GM19468 (cell line): Measurements from ENCODE around the gene RIPOR3.
"Not testable (repeated sequence)": the region's sequence is repeated elsewhere in the genome, so short reads cannot be mapped to it uniquely, and the experiment has no call there.

Experiments
- ATAC-seq: cut with Tn5 transposase; IDR thresholded peaks from one replicate; pipeline ENCODE4 v1.9.1; 2021; ENCODE audit warnings: mild to moderate bottlenecking, moderate library complexity, moderate number of reproducible peaks; ENCODE audit not compliant: unreplicated experiment; ENCODE audit errors: extremely low read depth

RIPOR3 gene

DNA sequence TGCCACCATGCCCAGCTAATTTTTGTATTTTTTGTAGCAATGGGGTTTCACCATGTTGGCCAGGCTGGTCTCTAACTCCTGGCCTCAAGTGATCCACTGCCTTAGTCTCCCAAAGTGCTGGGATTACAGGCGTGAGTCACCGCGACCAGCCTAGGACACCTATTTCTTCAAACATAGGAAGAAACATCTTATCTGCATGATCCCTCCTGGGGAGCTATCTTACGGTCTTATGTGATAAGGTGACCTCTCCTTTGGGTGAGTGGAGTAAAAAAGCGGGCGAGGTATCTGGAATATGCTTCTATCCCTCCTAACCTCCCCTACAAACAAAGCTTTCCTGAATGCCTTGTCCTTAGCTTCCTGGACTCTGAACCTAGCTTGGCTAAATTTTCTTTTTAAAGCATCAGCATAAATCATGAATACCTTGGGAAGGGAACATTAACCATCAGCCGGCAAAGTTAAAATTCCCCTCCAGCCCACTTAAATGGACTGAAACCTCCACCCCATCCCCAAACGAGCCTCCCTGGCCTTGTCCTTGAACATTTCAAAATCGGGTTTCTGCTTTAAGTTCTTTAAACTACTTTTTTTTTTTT lies 24.5 kb downstream of the RIPOR3 start:
- ATAC-seq: no peak

DNA sequence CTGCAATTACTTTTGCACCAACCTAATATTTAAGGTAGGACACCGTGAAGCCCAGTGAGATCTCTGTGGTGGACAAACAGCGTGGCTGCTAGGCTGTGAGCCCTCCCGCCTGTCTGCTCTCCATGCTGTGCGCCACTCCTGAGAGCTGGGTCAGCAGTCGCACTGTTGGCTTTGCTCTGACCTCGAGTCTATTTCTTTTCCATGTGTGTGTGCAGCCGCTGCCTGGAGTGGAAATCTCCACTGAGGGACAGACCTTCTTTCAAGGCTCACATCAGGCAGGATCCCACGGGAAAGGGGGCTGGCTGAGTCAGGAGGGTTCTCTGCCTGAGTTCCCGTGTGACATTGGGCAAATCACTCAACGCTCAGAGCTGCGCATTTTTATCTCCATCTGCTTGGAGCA lies 27.1 kb downstream of the RIPOR3 start:
- no peak for ATAC-seq

DNA sequence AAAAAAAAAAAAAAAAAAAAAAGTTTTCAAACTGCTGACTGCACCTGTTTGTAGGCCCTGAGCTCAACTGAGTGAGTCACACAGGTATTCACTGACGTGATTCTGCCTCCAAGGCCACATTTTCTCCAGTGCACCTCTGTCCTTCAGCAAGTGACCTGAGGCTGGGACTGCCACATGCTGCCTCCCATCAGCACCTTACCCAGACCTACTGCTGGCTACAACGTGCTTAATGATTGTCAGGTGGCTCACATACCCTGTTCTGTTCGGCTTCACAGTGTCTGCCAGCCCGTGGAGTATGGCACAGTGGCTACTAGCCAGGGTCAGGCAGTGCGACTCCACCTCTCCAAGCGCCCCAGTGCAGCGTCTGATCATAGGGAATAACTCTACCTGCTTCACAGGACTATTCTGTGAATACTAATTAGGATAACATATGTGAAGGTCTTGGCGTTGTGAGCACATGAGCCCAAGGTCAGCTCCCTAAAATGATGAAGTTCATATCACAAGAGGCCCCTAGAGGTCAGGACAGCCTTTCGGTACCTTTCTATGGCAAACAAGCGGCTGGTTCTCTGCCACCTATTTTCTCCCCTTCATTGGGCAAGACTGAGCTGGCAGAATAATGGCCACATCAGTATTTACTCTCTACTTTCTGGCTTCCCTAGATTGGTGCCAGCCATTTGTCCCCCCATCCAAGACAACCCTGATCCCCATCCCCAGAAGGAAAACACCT lies 28.1 kb downstream of the RIPOR3 start:
- ATAC-seq: no peak

GRCh38 chr20:50659975-50660670 lies 31.2 kb downstream of the RIPOR3 start:
- no peak for ATAC-seq

GRCh38 chr20:50658804-50659380 lies 32.5 kb downstream of the RIPOR3 start:
- no peak for ATAC-seq

DNA sequence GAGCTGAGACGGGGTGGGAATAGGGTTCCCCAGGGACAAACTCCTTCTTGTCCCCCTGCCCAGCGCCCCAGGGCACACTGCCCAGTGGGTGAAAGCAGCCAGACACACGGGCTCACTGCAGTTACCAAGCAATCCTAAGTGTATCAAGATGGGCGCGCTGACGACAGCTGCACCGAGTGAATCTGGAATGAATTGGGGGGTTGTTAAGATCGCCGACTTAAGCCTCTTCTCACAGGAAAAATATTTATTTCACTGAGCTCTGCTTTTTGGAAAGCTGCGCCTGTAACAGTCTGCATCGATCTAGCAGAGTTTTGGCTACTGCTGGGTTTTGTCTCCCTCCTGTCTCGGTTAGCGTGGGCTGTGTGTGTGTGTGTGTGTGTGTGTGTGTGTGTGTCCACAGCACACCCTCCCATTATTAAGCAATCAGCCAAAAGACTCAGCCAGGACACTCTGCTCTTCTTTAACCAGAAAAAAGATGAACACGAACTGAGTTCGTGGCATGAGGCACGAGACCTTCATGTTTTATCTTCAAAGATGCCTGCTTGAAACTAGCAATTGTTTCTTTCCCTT lies 35.9 kb downstream of the RIPOR3 start:
- ATAC-seq: no peak

DNA sequence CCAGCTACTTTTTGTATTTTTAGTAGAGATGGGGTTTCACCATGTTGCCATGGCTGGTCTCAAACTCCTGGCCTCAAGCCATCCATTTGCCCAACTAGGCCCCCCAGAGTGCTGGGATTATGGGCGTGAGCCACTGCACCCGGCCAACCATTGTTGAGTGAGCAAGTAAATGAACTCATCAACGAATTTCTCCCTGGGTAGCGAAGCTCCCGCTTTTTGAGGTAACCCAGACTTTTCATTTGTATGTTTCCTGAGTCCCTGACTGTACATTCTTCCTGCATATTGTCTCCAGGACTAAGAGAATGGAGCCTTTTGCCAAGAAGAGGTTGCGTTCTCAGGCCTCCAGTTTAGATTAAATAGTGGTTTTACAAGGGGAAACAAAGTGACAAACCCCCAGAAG lies 36.4 kb downstream of the RIPOR3 start:
- no peak for ATAC-seq

DNA sequence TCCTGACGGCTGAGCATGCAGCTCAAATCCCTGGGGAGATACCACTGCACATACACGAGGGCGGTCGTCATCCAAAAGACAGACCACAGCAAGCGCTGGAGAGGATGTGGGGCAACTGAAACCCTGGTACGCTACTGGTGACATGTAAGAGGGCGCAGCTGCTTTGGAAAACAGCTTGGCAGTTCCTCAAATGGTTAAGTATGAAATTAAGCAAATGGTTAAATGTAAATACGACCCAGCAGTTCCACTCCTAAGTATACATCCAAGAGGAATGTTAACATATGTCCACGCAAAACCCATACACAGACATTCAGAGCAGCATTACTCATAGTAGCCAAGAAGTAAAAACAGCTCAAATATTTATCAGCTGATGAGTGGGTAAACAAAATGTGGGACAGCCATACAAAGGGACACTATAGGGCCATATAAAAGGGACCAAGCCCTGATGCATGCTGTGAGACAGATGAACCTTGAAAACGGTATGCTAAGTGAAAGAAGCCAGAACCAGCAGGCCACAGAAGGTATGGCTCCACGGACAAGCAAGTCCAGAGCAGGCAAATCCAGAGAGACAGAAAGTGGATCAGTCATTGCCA lies 38.5 kb downstream of the RIPOR3 start:
- ATAC-seq: no peak

- ATAC-seq: no peak
These were observed 39.7 kb downstream of the RIPOR3 start for GRCh38 chr20:50651676-50652075.

DNA sequence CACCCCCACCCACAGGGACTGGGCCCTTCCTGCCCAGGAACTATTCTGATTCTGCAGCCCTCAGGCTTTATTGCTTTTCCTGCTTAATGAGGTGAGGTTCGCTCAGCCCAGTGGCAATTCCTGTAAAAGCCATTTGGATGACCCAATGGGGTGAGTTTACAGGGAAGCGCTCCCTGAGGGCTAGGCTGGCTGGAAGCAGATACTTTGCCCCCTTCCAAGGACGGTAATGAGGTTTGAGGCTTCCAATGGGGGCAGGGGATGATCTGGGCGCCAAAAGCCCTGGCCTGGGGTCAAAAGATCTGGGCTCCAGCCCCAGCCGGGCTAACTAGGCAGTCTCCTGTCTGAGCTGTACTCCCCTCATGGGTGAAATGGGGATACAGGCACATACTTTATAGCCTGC lies 41.8 kb downstream of the RIPOR3 start:
- ATAC-seq: no peak

- ATAC-seq: no peak
These were observed 42.7 kb downstream of the RIPOR3 start for GRCh38 chr20:50648651-50649050.

- ATAC-seq: no peak
These were observed 44.8 kb downstream of the RIPOR3 start for GRCh38 chr20:50646483-50646996.

- no peak for ATAC-seq
These were observed 45.9 kb downstream of the RIPOR3 start for GRCh38 chr20:50645253-50646068.

- no peak for ATAC-seq
These were observed 49.0 kb downstream of the RIPOR3 start for GRCh38 chr20:50642288-50642803.

DNA sequence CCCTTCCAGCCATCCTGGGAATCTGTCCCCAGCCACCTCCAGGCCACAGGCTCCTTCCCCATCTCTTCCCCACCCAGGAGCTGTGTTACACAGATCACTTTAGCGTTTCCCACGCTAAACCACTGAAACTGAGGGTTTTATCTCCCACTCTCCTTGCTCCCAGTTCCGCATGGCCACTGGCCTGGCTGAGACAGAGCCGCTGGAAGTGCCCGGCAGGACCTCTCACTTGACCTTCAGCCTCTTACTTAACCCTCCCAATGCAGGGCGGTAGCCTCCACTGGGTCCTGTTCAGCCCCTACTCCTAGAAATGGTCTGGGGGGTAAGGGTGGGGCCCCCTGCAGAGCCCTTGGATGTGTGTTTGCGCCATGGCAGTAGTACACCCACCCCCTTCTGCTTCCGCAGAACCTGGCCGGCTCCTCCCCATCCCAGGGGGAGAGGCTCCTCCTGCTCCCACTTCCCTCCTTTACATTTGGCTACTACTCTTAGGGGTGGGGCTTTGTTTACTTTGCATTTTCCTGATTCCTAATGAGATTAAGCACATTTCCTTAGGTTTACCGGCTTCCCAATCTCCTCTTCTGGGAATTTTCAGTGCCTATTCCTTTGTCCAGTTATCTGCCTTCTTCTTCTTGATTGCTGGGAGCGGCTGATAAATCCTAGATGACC lies 49.6 kb downstream of the RIPOR3 start:
- not testable (repeated sequence) for ATAC-seq

- ATAC-seq: not testable (repeated sequence)
These were observed 51.2 kb downstream of the RIPOR3 start for GRCh38 chr20:50639971-50640711.

DNA sequence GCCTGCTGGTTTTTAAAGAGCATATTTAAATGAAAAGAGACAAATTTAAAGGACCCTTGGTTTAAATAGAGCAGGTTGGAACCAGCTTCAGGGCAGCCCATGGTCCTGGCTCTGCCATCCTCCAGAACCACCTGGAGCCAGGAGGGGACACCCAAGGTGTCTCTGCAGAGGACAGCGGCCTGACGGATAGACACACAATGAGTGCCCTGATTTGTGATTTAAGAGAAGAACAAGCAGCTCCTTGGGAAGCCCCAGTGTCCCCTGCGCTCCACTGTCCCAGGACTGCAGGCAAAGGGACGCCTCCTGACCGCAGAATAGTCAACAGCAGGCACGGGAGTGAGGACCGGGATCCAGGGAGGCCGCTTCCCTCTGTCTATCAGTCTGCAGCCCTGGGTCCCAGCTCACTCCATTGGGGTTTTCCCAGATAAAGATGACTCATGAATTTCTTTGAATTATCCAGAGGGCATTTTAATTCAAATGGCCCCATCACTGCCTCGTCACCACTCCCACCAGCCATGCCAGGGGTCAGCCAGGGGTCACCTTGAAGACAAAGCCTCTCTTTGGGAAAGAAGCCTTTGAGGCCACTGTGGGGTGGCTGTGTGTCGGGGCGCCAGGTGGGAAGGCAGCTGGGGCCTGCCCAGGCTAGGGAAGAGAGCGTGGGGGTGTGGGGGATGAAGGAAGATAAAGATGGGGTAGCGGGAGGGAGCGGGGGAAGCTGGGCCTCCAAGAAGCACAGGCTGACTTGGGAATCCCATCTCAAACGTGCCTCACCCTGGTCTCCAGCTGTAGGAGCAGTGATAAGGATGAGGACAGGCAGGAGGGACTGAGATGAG lies 53.1 kb downstream of the RIPOR3 start:
- ATAC-seq: not testable (repeated sequence)
